Neuron (in vitro differentiated cells): ENCODE data around the gene LST1.

Source experiments
- H2AFZ ChIP-seq: one replicate; pipeline ENCODE4 v1.6.1; 2013; ENCODE audit warnings: low read depth, mild to moderate bottlenecking, inconsistent platforms, low read length, moderate library complexity
- H3K27me3 ChIP-seq: one replicate; pipeline ENCODE4 v1.6.1; 2013; ENCODE audit warnings: low read length; ENCODE audit not compliant: insufficient read depth
- H3K36me3 ChIP-seq: one replicate; pipeline ENCODE4 v1.6.1; 2013; ENCODE audit warnings: low read length; ENCODE audit not compliant: insufficient read depth
- H3K4me1 ChIP-seq: one replicate; pipeline ENCODE4 v1.6.1; 2013; ENCODE audit warnings: low read length; ENCODE audit not compliant: insufficient read depth
- H3K4me3 ChIP-seq: 2 replicates; pipeline ENCODE4 v1.5.1; 2013; ENCODE audit warnings: mild to moderate bottlenecking, low read length, moderate library complexity
- H3K9me3 ChIP-seq: one replicate; pipeline ENCODE4 v1.6.1; 2013; ENCODE audit warnings: low read length

LST1 gene

DNA sequence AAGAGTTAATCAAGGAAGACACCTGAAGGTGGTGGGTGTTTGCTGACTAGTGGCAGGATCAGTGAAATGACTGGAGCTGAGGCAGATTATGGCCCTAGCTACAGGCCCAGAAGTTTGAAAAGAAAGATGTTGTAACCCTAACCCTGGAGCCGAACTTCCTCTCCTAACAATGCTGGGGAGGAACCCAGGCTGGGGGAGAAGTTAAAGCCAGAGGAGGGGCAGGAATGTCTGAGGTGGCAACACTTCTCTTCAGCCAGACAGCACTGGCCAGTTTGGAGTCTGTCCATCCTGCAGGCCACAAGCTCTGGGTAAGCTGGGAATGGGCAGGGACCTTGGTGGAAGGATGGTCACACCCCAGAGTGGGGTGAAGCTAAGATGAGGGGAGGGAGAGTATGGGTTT is at the start of gene LST1:
LST1 (plus strand) TSS at position 270 of the 400 bp plus-strand sequence. CDS start 1,023 bp downstream, outside the sequence.
- H3K4me1 ChIP-seq, result no peaks in the 10 kb centered on the region
- H2AFZ ChIP-seq, result no peak within 1 kb of the TSS
- no peaks in the 10 kb centered on the region for H3K36me3 ChIP-seq
- H3K9me3 ChIP-seq, result no peaks in the 10 kb centered on the region
- peaks cover 9% of the 10 kb centered on the region for H3K27me3 ChIP-seq
- no peak within 1 kb of the TSS for H3K4me3 ChIP-seq

GRCh38 chr6:31538805-31539400 is 47.2 kb upstream of the LST1 start:
- no peaks in the 10 kb centered on the region for H3K9me3 ChIP-seq
- peak overlapping the region; percentile 95 for H3K4me3 ChIP-seq
- peaks cover 29% of the 10 kb centered on the region for H3K4me1 ChIP-seq
- peaks cover 68% of the 10 kb centered on the region for H3K36me3 ChIP-seq
- no peaks in the 10 kb centered on the region for H3K27me3 ChIP-seq
- no peak overlapping the region for H2AFZ ChIP-seq

DNA sequence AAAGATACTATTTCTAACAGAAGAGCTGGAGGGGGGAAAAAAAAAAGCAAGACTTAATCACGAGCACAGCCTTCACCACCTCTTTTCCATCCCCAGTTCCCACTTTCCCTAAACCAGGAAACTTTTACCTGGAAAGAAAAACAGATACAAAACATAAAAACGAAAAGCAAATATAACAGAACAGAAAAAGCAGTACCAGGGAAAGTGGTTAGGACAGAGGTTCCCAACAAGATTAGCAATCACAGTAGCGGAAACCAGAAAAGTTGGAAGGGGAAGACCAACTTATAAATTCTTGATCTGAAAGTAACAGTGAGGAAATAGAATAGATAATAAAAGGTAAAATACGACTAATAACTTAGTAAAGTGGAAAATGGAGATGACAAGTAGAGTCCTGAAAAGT is 45.4 kb upstream of the LST1 start:
- Histone ChIP-seq H3K4me3 (peak overlapping the region; percentile 95), H2AFZ (no peak overlapping the region), H3K27me3 (no peaks in the 10 kb centered on the region), H3K4me1 (peaks cover 36% of the 10 kb centered on the region), H3K9me3 (no peaks in the 10 kb centered on the region), H3K36me3 (peaks cover 50% of the 10 kb centered on the region)

GRCh38 chr6:31541059-31541657 is 44.9 kb upstream of the LST1 start:
- Histone ChIP-seq H3K27me3 (no peaks in the 10 kb centered on the region), H3K4me1 (peaks cover 41% of the 10 kb centered on the region), H3K36me3 (peaks cover 45% of the 10 kb centered on the region)

GRCh38 chr6:31541658-31542521 is 44.2 kb upstream of the LST1 start, which contains the start of gene DDX39B:
Gene DDX39B, minus strand, starts transcription at chr6:31542003. Its CDS starts 1,471 bp downstream, at chr6:31540532.
- Histone ChIP-seq H3K36me3 (peaks cover 38% of the 10 kb centered on the region), H2AFZ (peak within 1 kb of the TSS; percentile 20), H3K4me3 (peak within 1 kb of the TSS; percentile 95), H3K4me1 (peaks cover 42% of the 10 kb centered on the region), H3K27me3 (no peaks in the 10 kb centered on the region), H3K9me3 (no peaks in the 10 kb centered on the region)

More at GRCh38 chr6:31541059-31541657, 44.9 kb upstream of the LST1 start:
- peak overlapping the region; percentile 95 for H3K4me3 ChIP-seq
- no peak overlapping the region for H2AFZ ChIP-seq
- no peaks in the 10 kb centered on the region for H3K9me3 ChIP-seq

GRCh38 chr6:31543639-31544038 is 42.4 kb upstream of the LST1 start:
- Histone ChIP-seq H3K4me1 (peaks cover 47% of the 10 kb centered on the region), H2AFZ (no peak overlapping the region), H3K36me3 (peaks cover 31% of the 10 kb centered on the region), H3K27me3 (no peaks in the 10 kb centered on the region), H3K4me3 (no peak overlapping the region), H3K9me3 (no peaks in the 10 kb centered on the region)

GRCh38 chr6:31544676-31545075 is 41.4 kb upstream of the LST1 start:
- H3K4me3 ChIP-seq, result no peak overlapping the region
- H3K36me3 ChIP-seq, result peaks cover 31% of the 10 kb centered on the region
- no peaks in the 10 kb centered on the region for H3K9me3 ChIP-seq
- H3K27me3 ChIP-seq, result no peaks in the 10 kb centered on the region
- H3K4me1 ChIP-seq, result peaks cover 36% of the 10 kb centered on the region
- no peak overlapping the region for H2AFZ ChIP-seq

DNA sequence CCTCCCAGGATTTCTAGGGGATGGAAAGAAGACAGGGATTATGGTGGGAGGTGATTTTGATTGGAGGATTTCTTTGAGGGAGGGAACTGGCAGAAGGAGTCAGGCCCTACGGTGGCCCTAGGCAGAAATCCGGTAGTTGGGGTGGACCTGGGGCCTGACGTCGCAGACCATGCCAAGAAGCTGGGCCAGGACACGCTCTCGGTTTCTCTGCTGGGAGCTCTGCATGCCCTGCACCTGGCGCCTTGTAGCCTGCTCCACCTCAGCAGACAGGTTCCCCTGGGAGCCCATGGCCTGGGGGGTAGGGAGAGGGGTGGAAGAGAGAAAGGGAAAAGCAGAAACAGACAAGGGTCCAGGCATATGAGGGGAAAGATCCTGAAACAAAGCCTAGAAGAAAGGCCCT is 40.8 kb upstream of the LST1 start:
- Histone ChIP-seq H2AFZ (no peak overlapping the region), H3K27me3 (no peaks in the 10 kb centered on the region), H3K9me3 (no peaks in the 10 kb centered on the region), H3K4me1 (peaks cover 30% of the 10 kb centered on the region), H3K4me3 (peak overlapping the region; percentile 59), H3K36me3 (peaks cover 26% of the 10 kb centered on the region)

GRCh38 chr6:31546339-31546957 is 39.6 kb upstream of the LST1 start, which contains the start of gene ATP6V1G2:
Gene ATP6V1G2, minus strand, starts transcription at chr6:31546608. Its CDS starts 49 bp downstream, at chr6:31546559.
- Histone ChIP-seq H3K4me3 (peak within 1 kb of the TSS; percentile 59), H3K9me3 (no peaks in the 10 kb centered on the region), H3K27me3 (no peaks in the 10 kb centered on the region), H3K36me3 (peaks cover 26% of the 10 kb centered on the region), H2AFZ (peak within 1 kb of the TSS; percentile 70), H3K4me1 (peaks cover 24% of the 10 kb centered on the region)

- Histone ChIP-seq H3K36me3 (peaks cover 26% of the 10 kb centered on the region), H3K4me3 (peak within 1 kb of the TSS; percentile 59), H3K4me1 (peaks cover 24% of the 10 kb centered on the region)
Observed at GRCh38 chr6:31546958-31547726, 38.9 kb upstream of the LST1 start, which contains the start of gene NFKBIL1. Gene NFKBIL1, plus strand, starts transcription at chr6:31547608. Its CDS starts 87 bp downstream, at chr6:31547695.

GRCh38 chr6:31547727-31548543 is 38.1 kb upstream of the LST1 start:
- H2AFZ ChIP-seq, result no peak overlapping the region
- H3K36me3 ChIP-seq, result peaks cover 26% of the 10 kb centered on the region
- no peaks in the 10 kb centered on the region for H3K9me3 ChIP-seq
- H3K4me3 ChIP-seq, result peak overlapping the region; percentile 59
- peaks cover 22% of the 10 kb centered on the region for H3K4me1 ChIP-seq
- no peaks in the 10 kb centered on the region for H3K27me3 ChIP-seq

More at GRCh38 chr6:31546958-31547726, 38.9 kb upstream of the LST1 start, which contains the start of gene NFKBIL1:
- Histone ChIP-seq H2AFZ (peak within 1 kb of the TSS; percentile 70), H3K27me3 (no peaks in the 10 kb centered on the region), H3K9me3 (no peaks in the 10 kb centered on the region)
